Esophagus squamous epithelium (tissue), 4 donors: ENCODE results near the gene UBB.

Experiments used
- CTCF ChIP-seq, 6 experiments: fragments of 450-650 bp in 4 of 6; fragments of 200-600 bp in 2 of 6; sonication (generic) in 2 of 6; IDR thresholded peaks; one replicate each; pipeline ENCODE4 v1.5.1; 2016 to 2019; ENCODE audit warnings: antibody characterized with exemption in 6 of 6, mild to moderate bottlenecking in 4 of 6, moderate library complexity in 4 of 6
- POLR2A ChIP-seq, 4 donors: fragments of 450-650 bp; IDR thresholded peaks; one replicate each; pipeline ENCODE4 v1.6.1; 2017; ENCODE audit warnings: antibody characterized with exemption in 4 of 4, mild to moderate bottlenecking in 4 of 4, moderate library complexity in 3 of 4

- TF ChIP-seq CTCF (IDR thresholded peaks at IDR 0.05): no peak
- no peak for TF ChIP-seq POLR2A (IDR thresholded peaks at IDR 0.05)
These were observed 9.1 kb upstream of the UBB start for GRCh38 chr17:16371742-16372141.
